Retinal pigment epithelial cell (primary cell): ENCODE measurements around the gene CHRNB4.

ENCODE experiments used
- DNase-seq: peaks from one replicate; pipeline ENCODE4 v3.0.0-alpha.2; 2010; ENCODE audit warnings: low read depth
- H3K4me3 ChIP-seq: 2 replicates; pipeline ENCODE4 v1.5.1; 2011; ENCODE audit warnings: mild to moderate bottlenecking, low read length, control low read depth, moderate library complexity
- TF ChIP-seq, protein P1 (sequence below): conservative IDR thresholded peaks from 2 replicates; pipeline ENCODE4 v1.5.1; 2011; ENCODE audit warnings: low read depth, low read length, control low read depth, inconsistent platforms

The CHRNB4 gene

DNA sequence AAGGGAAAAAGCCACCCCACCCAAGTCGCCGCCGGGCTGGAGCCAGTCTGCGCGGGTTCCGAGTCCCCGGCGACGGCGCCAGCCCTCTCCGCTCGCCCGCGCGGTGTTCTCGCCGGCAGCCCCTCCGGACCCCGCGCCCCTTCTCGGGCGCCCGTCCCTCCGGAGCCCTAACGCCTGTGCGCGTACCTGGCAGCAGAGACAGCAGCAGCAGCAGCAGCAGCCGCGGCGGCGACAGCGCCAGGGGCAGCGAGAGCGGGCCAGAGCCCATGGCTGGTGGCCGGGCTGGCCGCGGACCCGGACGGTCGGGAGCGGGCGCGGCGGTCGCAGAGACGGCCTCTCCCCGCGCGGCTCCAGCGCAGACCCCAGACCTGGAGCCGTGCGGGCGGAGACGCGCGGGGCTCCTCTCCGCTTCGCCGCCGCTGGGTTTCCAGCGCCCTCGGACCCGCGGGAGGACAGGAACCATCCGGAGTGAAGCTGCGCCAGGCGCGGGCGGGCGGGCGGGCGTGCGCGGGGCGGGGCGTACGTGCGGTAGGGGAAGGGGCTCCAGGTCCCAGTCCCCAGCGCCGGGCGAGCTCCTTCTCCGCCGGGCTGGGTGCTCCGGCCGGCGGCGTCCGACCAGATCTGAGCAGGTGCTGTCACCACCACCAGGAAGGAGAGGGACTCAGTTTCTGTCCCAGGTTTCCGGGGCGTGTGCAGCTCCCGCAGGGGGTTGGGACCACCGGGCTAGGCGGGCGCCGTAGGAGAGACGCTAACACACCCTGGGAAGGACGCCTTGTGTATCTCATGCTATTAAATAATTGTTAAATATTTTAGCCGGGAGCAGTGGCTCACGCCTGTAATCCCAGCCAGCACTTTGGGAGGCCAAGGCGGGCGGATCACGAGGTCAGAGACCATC, 20.2 kb downstream of the CHRNB4 start, which contains the start of gene CHRNA3:
Gene CHRNA3, minus strand, starts transcription at position 470 of the 895 bp plus-strand sequence. Its CDS starts 202 bp downstream, at position 268.
- TF ChIP-seq, protein P1, sequence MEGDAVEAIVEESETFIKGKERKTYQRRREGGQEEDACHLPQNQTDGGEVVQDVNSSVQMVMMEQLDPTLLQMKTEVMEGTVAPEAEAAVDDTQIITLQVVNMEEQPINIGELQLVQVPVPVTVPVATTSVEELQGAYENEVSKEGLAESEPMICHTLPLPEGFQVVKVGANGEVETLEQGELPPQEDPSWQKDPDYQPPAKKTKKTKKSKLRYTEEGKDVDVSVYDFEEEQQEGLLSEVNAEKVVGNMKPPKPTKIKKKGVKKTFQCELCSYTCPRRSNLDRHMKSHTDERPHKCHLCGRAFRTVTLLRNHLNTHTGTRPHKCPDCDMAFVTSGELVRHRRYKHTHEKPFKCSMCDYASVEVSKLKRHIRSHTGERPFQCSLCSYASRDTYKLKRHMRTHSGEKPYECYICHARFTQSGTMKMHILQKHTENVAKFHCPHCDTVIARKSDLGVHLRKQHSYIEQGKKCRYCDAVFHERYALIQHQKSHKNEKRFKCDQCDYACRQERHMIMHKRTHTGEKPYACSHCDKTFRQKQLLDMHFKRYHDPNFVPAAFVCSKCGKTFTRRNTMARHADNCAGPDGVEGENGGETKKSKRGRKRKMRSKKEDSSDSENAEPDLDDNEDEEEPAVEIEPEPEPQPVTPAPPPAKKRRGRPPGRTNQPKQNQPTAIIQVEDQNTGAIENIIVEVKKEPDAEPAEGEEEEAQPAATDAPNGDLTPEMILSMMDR, result no peak
- peak within 1 kb of the TSS; percentile 48 for H3K4me3 ChIP-seq
- DNase-seq, result no peak

DNA sequence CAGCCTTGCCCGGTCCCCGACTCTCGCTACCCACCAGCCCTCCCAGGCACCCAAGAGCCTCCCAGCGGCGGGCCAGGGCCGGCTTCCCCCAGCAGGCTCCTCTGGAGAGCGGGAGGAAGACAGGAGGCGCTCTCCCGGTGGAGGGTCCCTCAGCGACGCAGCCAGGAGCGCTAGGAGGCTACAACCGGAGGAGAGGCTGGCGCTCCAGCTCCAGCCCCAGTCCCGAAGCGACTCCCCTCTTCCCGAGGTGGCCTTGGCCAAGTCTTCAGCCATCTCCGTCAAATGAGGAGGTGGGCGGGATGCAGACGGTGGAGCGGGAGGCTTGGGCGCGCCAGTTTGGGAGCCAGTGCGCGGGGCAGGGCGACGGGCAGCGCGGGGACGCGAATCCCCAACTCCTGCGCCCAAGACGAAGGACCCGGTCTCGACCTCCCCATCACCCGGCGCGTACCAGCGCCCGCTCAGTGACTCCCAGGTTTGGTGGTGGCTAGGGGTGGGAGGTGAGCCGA, 20.9 kb downstream of the CHRNB4 start:
- DNase-seq, result no peak
- H3K4me3 ChIP-seq, result peak overlapping the region; percentile 48
- TF ChIP-seq, protein P1, result peak; percentile 63

DNA sequence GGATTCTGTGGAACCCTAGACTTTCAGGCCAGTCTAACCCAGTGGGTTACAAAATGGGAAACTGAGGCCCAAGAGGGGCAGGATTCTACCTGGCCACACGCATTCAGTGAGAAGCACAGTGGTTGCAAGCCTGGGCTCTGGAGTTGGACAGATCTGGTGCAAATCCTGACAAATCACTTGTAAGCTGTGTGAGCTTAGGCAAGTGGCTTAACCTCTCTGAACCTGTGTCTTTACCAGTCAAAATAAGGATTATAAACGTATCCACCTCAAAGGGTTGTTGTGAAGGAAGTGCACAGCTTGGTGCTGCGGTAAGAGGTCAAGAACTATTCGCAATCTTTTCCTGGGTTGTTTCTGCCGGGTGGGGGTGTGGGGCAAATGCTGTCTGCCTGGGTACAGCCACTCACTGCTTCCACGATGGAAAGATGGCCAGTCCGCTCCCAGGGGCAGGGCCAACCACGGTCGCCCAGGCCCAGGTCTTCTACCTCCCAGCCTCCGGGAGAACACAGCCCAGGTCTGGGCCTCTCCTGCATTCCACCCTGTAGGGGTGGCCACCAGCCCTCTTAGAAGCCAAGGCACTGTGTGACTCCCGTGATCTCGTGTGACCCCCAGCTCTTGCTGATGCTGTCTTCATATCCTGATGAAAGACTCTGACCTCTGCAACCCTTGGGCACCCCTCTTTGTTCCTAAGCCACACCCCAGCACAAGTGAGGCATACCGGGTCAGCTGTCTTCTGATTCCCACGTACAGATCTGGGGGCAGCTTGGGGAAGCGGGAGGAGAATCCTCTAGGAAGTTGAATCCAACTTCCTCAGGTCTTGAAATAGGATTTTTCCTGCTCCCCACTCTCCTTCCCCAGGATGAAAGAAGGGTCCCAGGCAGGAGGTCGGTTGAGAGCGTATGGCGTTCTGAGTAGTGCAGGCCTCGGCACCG, 21.7 kb downstream of the CHRNB4 start:
- H3K4me3 ChIP-seq, result peak overlapping the region; percentile 48
- no peak for DNase-seq
- TF ChIP-seq, protein P1, result no peak

DNA sequence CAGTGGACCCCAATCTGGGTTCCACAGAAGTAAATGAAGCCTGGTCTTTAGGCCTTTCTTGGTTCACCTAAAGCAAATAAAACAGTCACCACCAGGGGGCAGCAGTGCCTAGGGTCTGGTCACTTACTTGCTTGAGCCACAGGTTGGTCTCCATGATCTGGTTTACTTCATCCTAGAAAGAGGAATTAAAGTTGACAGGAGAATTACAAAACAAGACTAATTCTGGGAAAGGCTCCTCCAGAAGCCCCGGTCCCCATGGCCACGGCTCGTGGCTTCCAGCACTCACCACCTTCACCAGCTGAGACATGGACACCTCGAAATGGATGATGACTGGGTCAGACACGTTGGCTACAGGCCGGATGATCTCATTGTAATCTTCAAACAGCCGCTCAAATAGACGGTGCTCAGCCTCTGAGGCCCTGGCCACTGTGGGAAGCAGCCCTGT, 22.5 kb downstream of the CHRNB4 start:
- no peak overlapping the region for H3K4me3 ChIP-seq
- TF ChIP-seq, protein P1, result peak; percentile 82
- peak; percentile 80 for DNase-seq

DNA sequence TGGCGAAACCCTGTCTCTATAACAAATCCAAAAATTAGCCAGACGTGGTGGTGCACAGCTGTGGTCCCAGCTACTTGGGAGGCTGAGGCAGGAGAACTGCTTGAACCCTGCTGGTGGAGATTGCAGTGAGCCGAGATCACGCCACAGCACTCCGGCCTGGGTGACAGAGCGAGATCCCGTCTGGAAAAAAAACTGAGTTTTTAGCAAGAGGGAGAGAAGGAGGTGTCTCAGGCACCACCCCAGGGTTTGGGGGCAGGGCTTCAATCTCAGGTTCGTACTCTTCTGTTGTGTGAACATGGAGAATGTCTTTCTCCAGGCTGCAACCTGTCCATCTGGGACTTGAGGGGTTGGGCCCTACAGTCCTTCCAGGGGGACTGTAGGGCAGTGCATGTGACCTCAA, 22.9 kb downstream of the CHRNB4 start:
- DNase-seq, result no peak
- TF ChIP-seq, protein P1, result no peak
- H3K4me3 ChIP-seq, result no peak overlapping the region

DNA sequence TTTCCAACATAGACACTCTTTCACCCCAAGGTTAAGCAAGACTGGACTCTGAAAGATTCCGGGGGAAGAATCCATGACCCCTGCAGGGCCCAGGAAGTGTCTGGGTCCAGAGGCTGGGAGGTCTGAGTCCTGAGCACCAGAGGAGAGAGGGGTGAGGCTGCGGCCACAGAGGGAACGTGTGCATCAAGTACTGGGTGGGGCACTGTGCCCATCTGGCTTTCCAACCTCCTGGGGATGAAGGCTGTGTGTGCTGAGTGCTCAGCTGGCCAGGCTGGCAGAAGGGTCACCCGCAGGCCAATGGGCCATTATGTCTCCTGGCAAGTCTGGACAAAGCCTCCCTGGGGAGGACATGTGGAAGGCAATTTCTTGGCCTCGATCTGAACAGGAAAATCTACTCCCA, 23.5 kb downstream of the CHRNB4 start:
- TF ChIP-seq, protein P1, result no peak
- no peak for DNase-seq
- no peak overlapping the region for H3K4me3 ChIP-seq
